Breast epithelium (tissue), 4 donors: ENCODE measurements around the gene MCF2L2. TPM values are rescaled to one million over a fixed set of nuclear protein-coding genes. Genes with fewer than 3 reads are reported as not detected.
A peak's percentile ranks its signal among the peaks of the same experiment; 100 is the strongest.

Experiments
- DNase-seq, 2 donors: peaks; one replicate each; pipeline ENCODE4 v3.0.0-alpha.2; 2019; ENCODE audit warnings: low spot score in 2 of 2
- H3K27ac ChIP-seq, 2 donors: fragments of 200-600 bp; sonication (generic) in 1 of 2; one replicate each; pipeline ENCODE4 v1.5.1; 2016 to 2019; ENCODE audit warnings: mild to moderate bottlenecking in 1 of 2
- H3K27me3 ChIP-seq, 2 donors: fragments of 200-600 bp; sonication (generic) in 1 of 2; one replicate each; pipeline versions ENCODE4 v1.5.1 to v1.6.0; 2017 to 2019; ENCODE audit warnings: control low read depth in 1 of 2, mild to moderate bottlenecking in 1 of 2
- H3K36me3 ChIP-seq: fragments of 200-600 bp; one replicate; pipeline ENCODE4 v1.5.1; 2019
- H3K4me1 ChIP-seq, 2 donors: fragments of 200-600 bp; sonication (generic); one replicate each; pipeline ENCODE4 v1.5.1; 2016 to 2019; ENCODE audit warnings: control low read depth in 1 of 2
- H3K4me3 ChIP-seq, 3 donors: fragments of 200-600 bp; sonication (generic); 1 replicate in 2 of 3; 2 replicates in 1 of 3; pipeline ENCODE4 v1.5.1; 2016 to 2019; ENCODE audit warnings: mild to moderate bottlenecking in 3 of 3, moderate library complexity in 2 of 3
- H3K9me3 ChIP-seq, 2 donors: fragments of 200-600 bp; sonication (generic) in 1 of 2; one replicate each; pipeline ENCODE4 v1.5.1; 2016 to 2019; ENCODE audit warnings: control low read depth in 1 of 2
- CTCF ChIP-seq, 3 donors: fragments of 450-650 bp; IDR thresholded peaks; one replicate each; pipeline ENCODE4 v1.5.1; 2016 to 2017; ENCODE audit warnings: antibody characterized with exemption in 3 of 3, mild to moderate bottlenecking in 3 of 3, moderate library complexity in 3 of 3
- POLR2A ChIP-seq: fragments of 450-650 bp; IDR thresholded peaks from one replicate; pipeline ENCODE4 v1.6.1; 2016; ENCODE audit warnings: antibody characterized with exemption, mild to moderate bottlenecking, moderate library complexity
- POLR2AphosphoS5 ChIP-seq, 3 donors: sonication (generic); formaldehyde crosslinking; IDR thresholded peaks; one replicate each; pipeline ENCODE4 v1.6.1; 2017; ENCODE audit warnings: antibody characterized with exemption in 3 of 3
- intact Hi-C: fragments of 100-400 bp; cut with DNase I; formaldehyde crosslinking; loops from one replicate; pipeline ENCODE4 v1.15.1; 2023; ENCODE audit warnings: low total_unique reads
- total RNA-seq, 3 donors: library from RNA; depleted of rRNA; stranded (reverse); fragments of >200 nt; gene quantifications; one replicate each; pipeline ENCODE4 v1.1.0, GENCODE V29; 2016

The MCF2L2 gene
- total RNA-seq, 3 donors from 2014 or later = 0.64 to 1.5 (median 1.3) TPM

DNA sequence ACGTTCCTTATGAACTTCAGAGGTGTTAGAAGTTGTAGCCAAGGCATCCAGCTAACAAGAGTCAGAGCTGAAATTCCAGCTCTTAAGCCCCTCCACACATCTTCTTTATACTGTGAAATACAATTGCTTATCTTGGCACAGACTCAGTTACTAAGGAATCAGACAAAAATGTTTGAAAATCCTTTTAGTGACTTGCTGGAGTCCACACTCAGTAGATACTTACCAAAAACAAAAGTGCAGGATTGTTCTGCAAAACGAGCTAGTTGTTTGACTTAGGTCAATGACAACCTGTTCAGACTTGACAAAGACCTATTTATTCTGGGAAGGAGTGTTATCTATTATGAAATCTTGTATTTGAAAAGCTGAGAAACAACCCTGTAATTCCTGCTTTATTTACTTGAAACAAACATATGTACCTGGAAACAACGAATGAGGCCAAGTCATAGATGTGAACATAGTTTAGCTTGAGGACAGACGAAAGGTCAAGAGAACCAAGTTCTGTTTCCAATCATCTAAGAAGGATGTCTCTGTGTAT, 136.9 kb downstream of the MCF2L2 start:
- intact Hi-C loops = no loop called here
- no peaks in the 10 kb centered on the region for H3K27me3 ChIP-seq
- H3K36me3 ChIP-seq = no peaks in the 10 kb centered on the region
- TF ChIP-seq POLR2A (no peak), POLR2AphosphoS5 (IDR thresholded peaks at IDR 0.05) (no peak), CTCF (IDR thresholded peaks at IDR 0.05) (no peak)
- H3K4me1 ChIP-seq = no peaks in the 10 kb centered on the region
- no peak overlapping the region for H3K4me3 ChIP-seq
- peak overlapping the region in 1 of 2 donors; percentile 37 for H3K27ac ChIP-seq
- DNase-seq = no peak
- no peaks in the 10 kb centered on the region for H3K9me3 ChIP-seq

- Histone ChIP-seq H3K4me3 (no peak overlapping the region), H3K27me3 (no peaks in the 10 kb centered on the region), H3K36me3 (no peaks in the 10 kb centered on the region), H3K4me1 (peaks cover 0 to 4% of the 10 kb centered on the region in 2 donors), H3K27ac (no peak overlapping the region), H3K9me3 (no peaks in the 10 kb centered on the region)
- no peak for TF ChIP-seq POLR2AphosphoS5 (IDR thresholded peaks at IDR 0.05)
- TF ChIP-seq CTCF (IDR thresholded peaks at IDR 0.05) = no peak
- TF ChIP-seq POLR2A = no peak
- no peak for DNase-seq
- intact Hi-C loops = no loop called here
Measured at GRCh38 chr3:183290216-183290615, 138.2 kb downstream of the MCF2L2 start.

DNA sequence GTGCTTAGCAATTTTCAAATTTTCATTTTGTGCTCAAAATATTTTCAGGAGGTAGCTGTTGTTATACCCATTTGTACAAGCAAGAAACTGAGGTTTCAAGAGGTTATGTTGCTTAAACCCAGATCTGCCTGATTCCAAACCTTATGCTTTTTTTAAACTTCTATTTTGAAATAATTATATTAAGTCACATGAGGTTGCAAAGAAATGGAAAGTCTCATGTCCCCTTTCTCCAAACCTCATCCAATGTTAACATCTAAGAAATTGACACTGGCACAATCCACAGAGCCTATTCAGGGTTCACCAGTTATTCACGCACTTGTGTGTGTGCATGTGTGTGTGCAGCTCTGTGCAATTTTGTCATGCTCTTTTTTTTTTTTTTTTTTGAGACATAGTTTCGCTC, 140.3 kb downstream of the MCF2L2 start:
- intact Hi-C loops = no loop called here

GRCh38 chr3:183287301-183287971, 141.0 kb downstream of the MCF2L2 start:
- peak overlapping the region; percentile 82 to 84 for H3K27ac ChIP-seq
- DNase-seq = no peak
- intact Hi-C loops = no loop called here

More for the DNA sequence above, 140.3 kb downstream of the MCF2L2 start:
- TF ChIP-seq POLR2A (no peak), POLR2AphosphoS5 (IDR thresholded peaks at IDR 0.05) (no peak), CTCF (IDR thresholded peaks at IDR 0.05) (no peak)
- peaks cover 0 to 6% of the 10 kb centered on the region in 2 donors for H3K4me1 ChIP-seq
- H3K27me3 ChIP-seq = no peaks in the 10 kb centered on the region
- no peak overlapping the region for H3K27ac ChIP-seq
- H3K36me3 ChIP-seq = no peaks in the 10 kb centered on the region
- no peak overlapping the region for H3K4me3 ChIP-seq
- DNase-seq = no peak
- H3K9me3 ChIP-seq = no peaks in the 10 kb centered on the region

More at GRCh38 chr3:183287301-183287971, 141.0 kb downstream of the MCF2L2 start:
- Histone ChIP-seq H3K27me3 (no peaks in the 10 kb centered on the region), H3K36me3 (no peaks in the 10 kb centered on the region), H3K4me1 (peaks cover 0 to 6% of the 10 kb centered on the region in 2 donors), H3K4me3 (no peak overlapping the region), H3K9me3 (no peaks in the 10 kb centered on the region)
- TF ChIP-seq CTCF (IDR thresholded peaks at IDR 0.05) (no peak), POLR2AphosphoS5 (IDR thresholded peaks at IDR 0.05) (no peak), POLR2A (no peak)
